Nucleus accumbens (tissue), 56 donors: Measurements from ENCODE around the gene LAMA1.

Experiments used
- DNase-seq, 56 donors: peaks; one replicate each; lab custom pipeline; 2025; lab: John Stamatoyannopoulos, UW

The LAMA1 gene

DNA sequence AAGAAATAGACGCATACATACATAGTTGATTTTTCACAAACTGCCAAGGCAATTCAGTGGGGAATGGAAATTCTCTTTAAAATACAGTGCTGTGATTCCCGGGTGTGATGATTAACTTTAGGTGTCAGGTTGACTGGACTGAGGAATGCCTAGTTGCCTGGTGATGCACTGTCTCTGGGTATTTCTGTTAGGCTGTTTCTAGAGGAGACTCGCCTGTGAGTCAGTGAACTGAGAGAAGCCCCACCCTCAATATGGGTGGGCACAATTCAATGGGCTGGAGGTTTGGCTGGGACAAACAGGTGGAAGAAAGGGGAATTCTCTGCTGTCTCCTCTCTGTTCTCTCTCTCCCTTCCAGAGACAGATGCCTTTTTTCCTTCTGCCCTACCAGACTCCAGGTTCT is 200.5 kb downstream of the LAMA1 start:
- DNase-seq, result no peak

- no peak for DNase-seq
Measured at GRCh38 chr18:6901286-6901926, 216.2 kb downstream of the LAMA1 start.

DNA sequence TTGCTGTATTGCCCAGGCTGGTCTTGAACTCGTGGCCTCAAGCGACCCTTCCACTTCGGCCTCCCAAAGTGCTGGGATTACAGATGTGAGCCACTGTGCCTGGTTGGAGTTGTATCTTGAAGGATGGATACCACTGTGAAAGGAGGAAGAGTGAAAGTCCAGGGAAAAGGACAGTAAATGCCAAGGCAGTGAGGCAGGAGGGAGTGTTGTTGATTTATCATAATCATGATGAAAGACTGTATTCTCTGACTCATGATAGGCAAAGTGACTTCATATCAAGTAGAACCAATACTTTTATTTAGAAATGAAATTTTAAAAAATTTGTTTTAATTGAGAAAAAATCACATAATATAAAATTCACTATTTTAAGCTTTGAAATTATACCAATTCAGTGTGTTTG is 225.8 kb downstream of the LAMA1 start:
- no peak for DNase-seq
